ENCODE results near the gene OTOG. TPM values are rescaled to one million over a fixed set of nuclear protein-coding genes. Genes with fewer than 3 reads are reported as not detected.

The OTOG gene
- polyA plus RNA-seq, 1 experiment = not detected

GRCh38 chr11:17508306-17508705 lies 38.8 kb upstream of the OTOG start:
- TF ChIP-seq, protein P1, sequence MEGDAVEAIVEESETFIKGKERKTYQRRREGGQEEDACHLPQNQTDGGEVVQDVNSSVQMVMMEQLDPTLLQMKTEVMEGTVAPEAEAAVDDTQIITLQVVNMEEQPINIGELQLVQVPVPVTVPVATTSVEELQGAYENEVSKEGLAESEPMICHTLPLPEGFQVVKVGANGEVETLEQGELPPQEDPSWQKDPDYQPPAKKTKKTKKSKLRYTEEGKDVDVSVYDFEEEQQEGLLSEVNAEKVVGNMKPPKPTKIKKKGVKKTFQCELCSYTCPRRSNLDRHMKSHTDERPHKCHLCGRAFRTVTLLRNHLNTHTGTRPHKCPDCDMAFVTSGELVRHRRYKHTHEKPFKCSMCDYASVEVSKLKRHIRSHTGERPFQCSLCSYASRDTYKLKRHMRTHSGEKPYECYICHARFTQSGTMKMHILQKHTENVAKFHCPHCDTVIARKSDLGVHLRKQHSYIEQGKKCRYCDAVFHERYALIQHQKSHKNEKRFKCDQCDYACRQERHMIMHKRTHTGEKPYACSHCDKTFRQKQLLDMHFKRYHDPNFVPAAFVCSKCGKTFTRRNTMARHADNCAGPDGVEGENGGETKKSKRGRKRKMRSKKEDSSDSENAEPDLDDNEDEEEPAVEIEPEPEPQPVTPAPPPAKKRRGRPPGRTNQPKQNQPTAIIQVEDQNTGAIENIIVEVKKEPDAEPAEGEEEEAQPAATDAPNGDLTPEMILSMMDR (IDR thresholded peaks at IDR 0.05; ENCODE audit: insufficient read depth, low read depth, low read length) = no peak
- Histone ChIP-seq H3K27me3 (ENCODE audit: control insufficient read depth, insufficient read depth, low read length) (peaks cover 8% of the 10 kb centered on the region), H3K4me3 (ENCODE audit: low read depth, low read length) (no peak overlapping the region), H3K36me3 (ENCODE audit: control insufficient read depth, insufficient read depth, low read length) (no peaks in the 10 kb centered on the region)
- ChIA-PET POLR2A (no interaction called here), CTCF (interaction anchor here (1.1 to 8.7 kb wide), 6 partner anchors 9 to 278 kb away, joined by 3 to 101 read pairs (median 4); no protein-coding TSS in a partner anchor)
- no peak for DNase-seq (ENCODE audit: low read depth)

DNA sequence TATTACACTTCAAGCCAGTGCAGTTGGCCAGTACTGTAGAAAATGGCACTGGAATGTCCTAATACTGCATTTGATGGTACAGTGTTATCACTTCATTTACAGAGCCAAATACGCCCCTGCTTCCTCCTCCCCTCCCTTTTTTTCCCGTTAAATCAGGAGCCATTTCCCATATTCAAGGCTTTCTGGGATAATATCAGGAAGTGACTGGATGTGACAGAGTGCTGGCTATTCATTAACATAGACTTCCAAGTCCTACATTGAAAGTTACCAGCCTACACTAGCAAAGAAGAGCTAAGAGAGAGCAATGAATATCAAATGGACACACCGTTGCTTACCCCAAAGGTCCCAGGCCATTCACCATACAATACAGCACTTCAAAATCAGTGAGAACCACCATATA lies 38.3 kb upstream of the OTOG start:
- TF ChIP-seq, protein P1 (IDR thresholded peaks at IDR 0.05; ENCODE audit: insufficient read depth, low read depth, low read length) = no peak
- no peak for DNase-seq (ENCODE audit: low read depth)
- H3K27me3 ChIP-seq (ENCODE audit: control insufficient read depth, insufficient read depth, low read length) = peaks cover 10% of the 10 kb centered on the region
- H3K36me3 ChIP-seq (ENCODE audit: control insufficient read depth, insufficient read depth, low read length) = no peaks in the 10 kb centered on the region
- POLR2A ChIA-PET = no interaction called here
- CTCF ChIA-PET = interaction anchor here (1.7 to 8.7 kb wide), 3 partner anchors 10 to 125 kb away, joined by 4 to 101 read pairs (median 36); no protein-coding TSS in a partner anchor
- H3K4me3 ChIP-seq (ENCODE audit: low read depth, low read length) = no peak overlapping the region

- POLR2A ChIA-PET = no interaction called here
- CTCF ChIA-PET = no interaction called here
Observed at GRCh38 chr11:17510507-17511206, 36.4 kb upstream of the OTOG start.

GRCh38 chr11:17511571-17511970 lies 35.5 kb upstream of the OTOG start:
- ChIA-PET CTCF (interaction anchor here (0.8 to 3.3 kb wide), 5 partner anchors 9 to 128 kb away, joined by 3 to 15 read pairs (median 3); no protein-coding TSS in a partner anchor), POLR2A (no interaction called here)
- TF ChIP-seq, protein P1 (IDR thresholded peaks at IDR 0.05; ENCODE audit: insufficient read depth, low read depth, low read length) = no peak
- Histone ChIP-seq H3K36me3 (ENCODE audit: control insufficient read depth, insufficient read depth, low read length) (no peaks in the 10 kb centered on the region), H3K4me3 (ENCODE audit: low read depth, low read length) (no peak overlapping the region), H3K27me3 (ENCODE audit: control insufficient read depth, insufficient read depth, low read length) (peaks cover 8% of the 10 kb centered on the region)
- DNase-seq (ENCODE audit: low read depth) = no peak

More at GRCh38 chr11:17510507-17511206, 36.4 kb upstream of the OTOG start:
- Histone ChIP-seq H3K27me3 (ENCODE audit: control insufficient read depth, insufficient read depth, low read length) (peaks cover 9% of the 10 kb centered on the region), H3K36me3 (ENCODE audit: control insufficient read depth, insufficient read depth, low read length) (no peaks in the 10 kb centered on the region), H3K4me3 (ENCODE audit: low read depth, low read length) (no peak overlapping the region)
- DNase-seq (ENCODE audit: low read depth) = no peak
- TF ChIP-seq, protein P1 (IDR thresholded peaks at IDR 0.05; ENCODE audit: insufficient read depth, low read depth, low read length) = no peak

GRCh38 chr11:17512101-17512500 lies 35.0 kb upstream of the OTOG start:
- CTCF ChIA-PET = interaction anchor here (0.8 to 3.3 kb wide), 6 partner anchors 9 to 128 kb away, joined by 3 to 15 read pairs (median 3); no protein-coding TSS in a partner anchor

More at GRCh38 chr11:17512101-17512500, 35.0 kb upstream of the OTOG start:
- H3K4me3 ChIP-seq (ENCODE audit: low read depth, low read length) = no peak overlapping the region
- no peak for DNase-seq (ENCODE audit: low read depth)
- POLR2A ChIA-PET = no interaction called here
- H3K36me3 ChIP-seq (ENCODE audit: control insufficient read depth, insufficient read depth, low read length) = no peaks in the 10 kb centered on the region
- H3K27me3 ChIP-seq (ENCODE audit: control insufficient read depth, insufficient read depth, low read length) = peaks cover 8% of the 10 kb centered on the region
- TF ChIP-seq, protein P1 (IDR thresholded peaks at IDR 0.05; ENCODE audit: insufficient read depth, low read depth, low read length) = no peak
